ENCODE data around the gene KRT7.
"Not testable (repeated sequence)": the region's sequence is repeated elsewhere in the genome, so short reads cannot be mapped to it uniquely, and the experiment has no call there.

KRT7 gene

DNA sequence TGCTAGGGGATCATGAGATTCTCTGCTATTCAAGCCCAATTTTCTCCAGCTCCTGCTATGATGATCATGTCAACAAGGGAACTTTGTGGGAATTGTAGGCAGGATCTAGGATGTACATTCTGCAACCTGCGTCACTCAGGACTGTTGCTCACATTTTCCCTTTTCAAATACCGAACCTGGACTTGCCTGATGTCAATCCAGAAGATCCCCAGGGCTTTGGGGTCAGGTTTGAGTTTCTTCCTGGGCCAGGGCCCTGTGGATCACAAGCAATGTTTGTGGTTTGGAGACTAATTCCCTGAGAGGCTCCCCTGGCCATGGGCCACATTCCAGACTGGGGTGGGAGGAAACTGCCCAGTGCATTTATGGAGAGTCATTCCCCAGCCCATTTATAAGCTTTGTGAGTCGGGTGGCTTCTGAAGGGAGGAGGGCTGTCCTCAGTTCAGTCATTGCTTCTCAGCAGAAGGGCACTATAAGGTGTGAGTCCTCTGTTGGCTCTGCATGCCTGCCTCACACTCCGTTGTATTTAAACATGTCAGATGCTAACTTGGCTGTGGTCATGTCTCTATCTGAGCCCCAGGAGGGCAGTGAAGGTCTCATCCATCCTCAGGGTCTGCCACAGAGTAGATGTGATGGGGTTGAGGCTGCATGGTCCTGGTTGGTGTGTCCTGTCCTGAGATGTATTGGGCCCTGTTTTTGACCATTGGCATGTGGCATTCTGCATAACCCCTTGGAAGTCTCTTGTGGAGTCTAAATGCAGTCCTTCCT is 47.9 kb downstream of the KRT7 start:
- DNase-seq, result no peak

- no peak for DNase-seq
These were observed 51.6 kb downstream of the KRT7 start for GRCh38 chr12:52284562-52285171.

DNA sequence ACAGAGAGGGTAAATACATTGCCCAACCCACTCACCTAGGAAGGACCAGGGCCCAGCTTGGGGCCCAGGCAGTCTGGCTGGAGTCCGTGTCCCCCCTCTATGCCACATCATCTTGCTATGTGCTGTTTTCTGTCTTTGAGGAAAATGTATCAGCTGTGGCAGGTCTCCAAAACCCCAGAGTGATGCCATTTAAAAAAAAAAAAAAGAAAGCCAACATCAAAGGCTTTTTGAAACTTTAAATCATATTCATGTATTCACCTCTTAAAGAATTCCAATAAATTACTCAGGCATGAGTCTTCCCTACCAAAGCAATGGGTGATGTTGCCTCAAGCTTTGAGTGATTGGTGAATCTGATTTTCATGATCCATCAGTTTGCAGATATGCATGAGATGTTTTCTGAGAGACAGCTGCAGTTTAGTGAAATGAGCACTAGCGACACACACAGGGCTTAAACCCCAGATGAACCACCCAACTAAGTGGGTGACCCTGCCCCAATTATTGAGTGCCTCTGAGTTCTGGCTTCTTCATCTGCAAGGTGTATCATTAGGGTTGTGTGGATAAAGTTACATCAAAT is 52.2 kb downstream of the KRT7 start:
- DNase-seq, result no peak

- DNase-seq, result no peak
These were observed 52.9 kb downstream of the KRT7 start for GRCh38 chr12:52285851-52286530.

DNA sequence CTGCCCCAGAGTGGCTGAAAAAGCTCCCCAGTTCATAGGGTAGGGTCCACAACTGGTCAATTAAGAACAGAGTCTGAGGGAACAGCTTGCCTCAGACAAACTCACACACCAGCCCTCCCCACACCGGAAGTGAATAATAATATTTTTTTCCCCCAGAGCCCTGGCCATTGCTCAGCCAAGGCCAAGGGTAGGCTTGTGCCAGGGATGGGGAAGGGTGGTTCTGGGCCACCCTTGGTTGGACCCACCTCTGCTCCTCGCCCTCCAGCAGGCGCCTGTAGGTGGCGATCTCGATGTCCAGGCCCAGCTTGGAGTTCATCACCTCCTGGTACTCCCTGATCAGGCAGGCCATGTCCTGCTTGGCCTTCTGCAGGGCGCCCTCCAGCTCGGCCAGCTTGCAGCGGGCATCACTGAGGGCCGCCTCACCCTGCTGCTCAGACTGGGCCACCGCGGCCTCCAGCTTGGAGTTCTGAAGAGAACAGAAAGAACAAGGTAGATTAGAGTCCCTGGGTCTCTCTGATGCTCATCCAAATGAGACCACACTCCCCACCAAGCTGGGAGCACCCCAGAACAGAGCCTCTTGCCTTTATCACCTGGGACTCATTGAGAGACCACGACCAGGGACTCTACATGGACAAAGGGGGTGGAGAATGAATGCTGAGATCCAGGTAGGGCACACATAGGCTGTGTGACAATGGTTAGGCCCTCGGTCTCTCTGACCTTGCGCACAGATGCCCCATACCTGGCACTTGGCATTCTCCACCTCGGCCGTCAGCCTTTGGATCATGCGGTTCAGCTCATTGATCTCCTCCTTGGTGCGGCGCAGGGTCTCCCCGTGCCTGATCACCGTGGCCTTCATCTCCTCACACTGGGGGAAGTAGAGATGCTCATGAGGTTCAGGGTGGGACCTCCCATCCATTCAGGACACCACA is 54.1 kb downstream of the KRT7 start:
- DNase-seq, result not testable (repeated sequence)

- not testable (repeated sequence) for DNase-seq
These were observed 55.1 kb downstream of the KRT7 start for GRCh38 chr12:52287816-52288805.

GRCh38 chr12:52290483-52291134 is 57.6 kb downstream of the KRT7 start:
- not testable (repeated sequence) for DNase-seq

DNA sequence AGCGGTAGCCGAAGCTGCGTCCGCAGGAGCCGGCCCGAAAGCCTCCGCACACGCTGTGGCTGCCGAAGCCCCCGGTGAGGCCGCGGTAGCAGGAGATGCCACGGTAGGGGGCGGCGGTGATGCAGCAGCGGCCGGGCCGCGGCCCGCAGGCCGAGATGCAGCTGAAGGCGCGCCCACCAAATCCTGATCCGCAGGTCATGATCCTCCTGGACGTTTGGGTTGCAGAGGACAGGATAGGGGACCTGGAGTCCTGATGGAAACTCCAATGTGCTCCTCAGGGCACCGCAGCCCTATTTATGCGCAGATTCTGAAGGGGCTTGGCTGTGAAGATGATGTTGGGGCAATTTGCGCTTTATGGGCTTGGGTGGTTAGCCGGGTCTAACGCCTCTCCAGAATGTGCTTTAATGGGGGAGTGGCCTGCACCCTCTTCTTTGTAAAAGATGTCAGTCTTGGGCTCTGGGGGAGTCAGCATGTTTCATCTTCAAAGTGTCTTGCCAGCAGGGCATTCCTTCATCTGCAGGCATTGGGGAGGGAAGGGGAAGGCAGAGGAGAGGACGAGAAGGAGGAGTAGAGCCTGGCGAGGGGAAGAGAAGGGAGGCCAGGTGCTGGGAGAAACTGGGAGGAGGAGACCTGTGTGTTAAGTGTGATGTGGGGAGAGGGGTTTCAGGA is 58.4 kb downstream of the KRT7 start, which contains the start of gene KRT81:
Gene KRT81, minus strand, starts transcription at position 268 of the 669 bp plus-strand sequence. Its CDS starts 69 bp downstream, at position 199.
- no peak for DNase-seq

GRCh38 chr12:52293926-52294325 is 60.9 kb downstream of the KRT7 start:
- no peak for DNase-seq

- DNase-seq, result no peak
These were observed 61.8 kb downstream of the KRT7 start for GRCh38 chr12:52294803-52295202.

- DNase-seq, result no peak
These were observed 62.6 kb downstream of the KRT7 start for GRCh38 chr12:52295663-52296062.

- no peak for DNase-seq
These were observed 63.7 kb downstream of the KRT7 start for GRCh38 chr12:52296572-52297215.

Data from NCI-H1092 (cell line).